ENCODE measurements around the gene CXCL11. TPM values are rescaled to one million over a fixed set of nuclear protein-coding genes. Genes with fewer than 3 reads are reported as not detected.
"Not testable (repeated sequence)": the region's sequence is repeated elsewhere in the genome, so short reads cannot be mapped to it uniquely, and the experiment has no call there.

Gene CXCL11
- total and polyA plus RNA-seq, 2 experiments from 2014 or later, result not detected

GRCh38 chr4:76002176-76002575 lies 33.7 kb downstream of the CXCL11 start:
- peak; percentile 21 for DNase-seq
- in situ Hi-C loops (cut with MboI), result no loop called here
- TF ChIP-seq EZH2 (IDR thresholded peaks at IDR 0.05; ENCODE audit: insufficient read depth, poor library complexity, severe bottlenecking), result no peak
- TF ChIP-seq EZH2phosphoT487 (IDR thresholded peaks at IDR 0.05; ENCODE audit: insufficient read depth, low read depth), result no peak
- Histone ChIP-seq H3K79me2 (ENCODE audit: insufficient read depth) (no peaks in the 10 kb centered on the region), H3K4me3 (no peak overlapping the region), H2AFZ (peak overlapping the region; percentile 35; the same call in 1 of the 2 replicates), H3K4me1 (ENCODE audit: insufficient read depth) (no peaks in the 10 kb centered on the region), H3K4me2 (ENCODE audit: unreplicated experiment) (no peak overlapping the region), H4K20me1 (ENCODE audit: insufficient read depth) (no peaks in the 10 kb centered on the region), H3K9me3 (ENCODE audit: low read depth) (no peaks in the 10 kb centered on the region), H3K27ac (no peak overlapping the region), H3K9ac (no peak overlapping the region), H3F3A (ENCODE audit: insufficient read depth) (no peaks in the 10 kb centered on the region), H3K9me2 (ENCODE audit: insufficient read depth) (no peaks in the 10 kb centered on the region), H3K27me3 (replicated peaks; ENCODE audit: insufficient read depth) (no peaks in the 10 kb centered on the region), H3K36me3 (ENCODE audit: low read depth) (no peaks in the 10 kb centered on the region)
- WGBS, 2 experiments (ENCODE audit: low coverage in 1 of 2, low lambda C conversion rate in 2 of 2, missing lambda C conversion rate in 2 of 2), result 72 to 83% methylated on average over 4 of the region's 4 CpGs

GRCh38 chr4:76001700-76002099 lies 34.2 kb downstream of the CXCL11 start:
- Histone ChIP-seq H3K27ac (no peak overlapping the region), H3F3A (ENCODE audit: insufficient read depth) (no peaks in the 10 kb centered on the region), H3K36me3 (ENCODE audit: low read depth) (no peaks in the 10 kb centered on the region), H3K4me2 (ENCODE audit: unreplicated experiment) (no peak overlapping the region), H3K9me3 (ENCODE audit: low read depth) (no peaks in the 10 kb centered on the region), H4K20me1 (ENCODE audit: insufficient read depth) (no peaks in the 10 kb centered on the region), H3K9me2 (ENCODE audit: insufficient read depth) (no peaks in the 10 kb centered on the region), H3K4me3 (no peak overlapping the region), H3K9ac (no peak overlapping the region), H3K79me2 (ENCODE audit: insufficient read depth) (no peaks in the 10 kb centered on the region), H3K27me3 (replicated peaks; ENCODE audit: insufficient read depth) (no peaks in the 10 kb centered on the region), H3K4me1 (ENCODE audit: insufficient read depth) (no peaks in the 10 kb centered on the region), H2AFZ (peak overlapping the region; percentile 35; the same call in 1 of the 2 replicates)
- 89 to 91% methylated on average over 7 of the region's 7 CpGs for WGBS, 2 experiments (ENCODE audit: low coverage in 1 of 2, low lambda C conversion rate in 2 of 2, missing lambda C conversion rate in 2 of 2)
- TF ChIP-seq EZH2 (IDR thresholded peaks at IDR 0.05; ENCODE audit: insufficient read depth, poor library complexity, severe bottlenecking) (no peak), EZH2phosphoT487 (IDR thresholded peaks at IDR 0.05; ENCODE audit: insufficient read depth, low read depth) (no peak)
- in situ Hi-C loops (cut with MboI), result no loop called here
- no peak for DNase-seq

DNA sequence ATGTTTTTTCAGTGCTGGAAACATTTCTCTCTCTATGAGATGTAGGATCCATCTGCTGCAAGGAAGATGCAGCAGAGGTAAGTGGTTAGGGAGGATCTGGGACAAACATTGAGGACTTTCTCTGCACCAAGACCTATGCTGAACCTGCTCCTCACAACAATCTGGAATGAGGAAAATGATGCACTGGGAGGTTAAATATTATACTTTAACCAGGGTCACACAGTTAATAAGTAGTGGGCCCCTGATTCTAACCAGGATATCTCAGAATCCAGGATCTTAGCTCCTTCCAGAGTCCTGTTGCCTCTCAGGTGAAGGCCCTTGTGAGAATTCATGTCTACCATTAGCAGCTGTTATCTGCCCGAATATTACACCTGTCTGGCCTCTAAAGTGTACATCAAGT lies 35.6 kb downstream of the CXCL11 start:
- no peaks in the 10 kb centered on the region for H3K27me3 ChIP-seq (replicated peaks; ENCODE audit: insufficient read depth)
- H3K27ac ChIP-seq, result no peak overlapping the region
- WGBS, 2 experiments (ENCODE audit: low coverage in 1 of 2, low lambda C conversion rate in 2 of 2, missing lambda C conversion rate in 2 of 2), result 38 to 57% methylated on average over 1 of the region's 1 CpG
- H3F3A ChIP-seq (ENCODE audit: insufficient read depth), result no peaks in the 10 kb centered on the region
- no peak overlapping the region for H3K9ac ChIP-seq
- H3K9me2 ChIP-seq (ENCODE audit: insufficient read depth), result no peaks in the 10 kb centered on the region
- H3K9me3 ChIP-seq (ENCODE audit: low read depth), result no peaks in the 10 kb centered on the region
- DNase-seq, result no peak
- no peak overlapping the region for H3K4me2 ChIP-seq (ENCODE audit: unreplicated experiment)
- H4K20me1 ChIP-seq (ENCODE audit: insufficient read depth), result no peaks in the 10 kb centered on the region
- no peaks in the 10 kb centered on the region for H3K4me1 ChIP-seq (ENCODE audit: insufficient read depth)
- H3K79me2 ChIP-seq (ENCODE audit: insufficient read depth), result no peaks in the 10 kb centered on the region
- H3K4me3 ChIP-seq, result no peak overlapping the region
- in situ Hi-C loops (cut with MboI), result no loop called here
- H3K36me3 ChIP-seq (ENCODE audit: low read depth), result no peaks in the 10 kb centered on the region
- H2AFZ ChIP-seq, result no peak overlapping the region
- TF ChIP-seq EZH2 (IDR thresholded peaks at IDR 0.05; ENCODE audit: insufficient read depth, poor library complexity, severe bottlenecking), result no peak
- TF ChIP-seq EZH2phosphoT487 (IDR thresholded peaks at IDR 0.05; ENCODE audit: insufficient read depth, low read depth), result no peak

DNA sequence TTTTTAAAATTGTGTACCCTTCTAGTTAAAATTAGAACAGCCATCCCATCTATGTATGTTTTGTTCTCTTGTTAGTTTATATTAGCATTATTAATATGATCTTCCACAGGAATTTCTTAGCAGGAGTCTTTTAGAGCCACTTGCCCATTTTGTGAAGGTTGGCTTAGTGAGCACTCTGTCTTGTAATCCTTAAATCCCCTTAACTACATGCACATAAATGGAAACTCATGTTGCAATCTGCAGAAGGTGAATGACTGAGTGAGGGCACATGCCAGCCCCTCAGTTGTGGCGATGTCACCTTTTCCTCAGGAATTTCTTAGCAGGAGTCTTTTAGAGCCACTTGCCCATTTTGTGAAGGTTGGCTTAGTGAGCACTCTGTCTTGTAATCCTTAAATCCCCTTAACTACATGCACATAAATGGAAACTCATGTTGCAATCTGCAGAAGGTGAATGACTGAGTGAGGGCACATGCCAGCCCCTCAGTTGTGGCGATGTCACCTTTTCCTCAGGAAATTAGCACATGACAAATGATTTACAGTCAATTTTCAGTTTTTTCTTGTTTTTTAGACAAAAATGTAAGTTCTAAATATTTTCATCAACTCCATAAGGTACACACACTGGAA lies 37.2 kb downstream of the CXCL11 start:
- in situ Hi-C loops (cut with MboI), result loop anchor here (5.0 kb wide), 1 partner anchor 69 kb away; no protein-coding TSS in a partner anchor

More for the DNA sequence above, 37.2 kb downstream of the CXCL11 start:
- H3K9me2 ChIP-seq (ENCODE audit: insufficient read depth); DNase-seq; H3K36me3 ChIP-seq (ENCODE audit: low read depth); H3K4me2 ChIP-seq (ENCODE audit: unreplicated experiment); H3K27ac ChIP-seq; H3K9ac ChIP-seq; H4K20me1 ChIP-seq (ENCODE audit: insufficient read depth); H3K79me2 ChIP-seq (ENCODE audit: insufficient read depth); H3K27me3 ChIP-seq (replicated peaks; ENCODE audit: insufficient read depth); H3K4me3 ChIP-seq; H3K9me3 ChIP-seq (ENCODE audit: low read depth); H3K4me1 ChIP-seq (ENCODE audit: insufficient read depth); H3F3A ChIP-seq (ENCODE audit: insufficient read depth); H2AFZ ChIP-seq: not testable (repeated sequence)
- WGBS, 2 experiments (ENCODE audit: low coverage in 1 of 2, low lambda C conversion rate in 2 of 2, missing lambda C conversion rate in 2 of 2), result 77 to 85% methylated on average over 2 of the region's 2 CpGs

All from GM23248 (cell line).